ENCODE measurements around the gene CCDC85A. TPM values are rescaled to one million over a fixed set of nuclear protein-coding genes. Genes with fewer than 3 reads are reported as not detected.

Gene CCDC85A
- total RNA-seq, 1 experiment from 2014 or later = not detected

- H3K4me1 ChIP-seq = no peaks in the 10 kb centered on the region
- H3K36me3 ChIP-seq (ENCODE audit: control insufficient read depth, insufficient read depth, low read length) = no peaks in the 10 kb centered on the region
- no peaks in the 10 kb centered on the region for H3K9me3 Mint-ChIP-seq (ENCODE audit: unreplicated experiment)
- ChIA-PET POLR2A (no interaction called here), CTCF (no interaction called here)
- intact Hi-C loops (cut with micrococcal nuclease; ENCODE audit: unreplicated experiment) = no loop called here
- no peak overlapping the region for H3K4me3 ChIP-seq (ENCODE audit: low read depth, low read length)
- H3K27me3 ChIP-seq (replicated peaks; ENCODE audit: control insufficient read depth, insufficient read depth, low read length) = no peaks in the 10 kb centered on the region
- H3K4me3 Mint-ChIP-seq (ENCODE audit: unreplicated experiment) = no peak overlapping the region
- H3K4me1 Mint-ChIP-seq (ENCODE audit: low read depth, unreplicated experiment) = no peaks in the 10 kb centered on the region
- H3K9me3 ChIP-seq = no peaks in the 10 kb centered on the region
- H3K27me3 Mint-ChIP-seq (ENCODE audit: insufficient read depth, unreplicated experiment) = peaks cover 3% of the 10 kb centered on the region
- no peak for DNase-seq
- no TSS peak for BruUV-seq (replicated peaks)
- TF ChIP-seq CTCF (IDR thresholded peaks at IDR 0.05; ENCODE audit: insufficient read depth in 1 of 2, low read depth in 1 of 2, low read length in 1 of 2, severe bottlenecking in 1 of 2, unreplicated experiment in 1 of 2) = no peak
- no peak overlapping the region for H3K27ac Mint-ChIP-seq (ENCODE audit: unreplicated experiment)
- no peaks in the 10 kb centered on the region for H3K36me3 Mint-ChIP-seq (ENCODE audit: insufficient read depth, unreplicated experiment)
Measured at GRCh38 chr2:56206250-56206649, 22.5 kb downstream of the CCDC85A start.

GRCh38 chr2:56207760-56208159 lies 24.0 kb downstream of the CCDC85A start:
- no peak for TF ChIP-seq CTCF (IDR thresholded peaks at IDR 0.05; ENCODE audit: insufficient read depth in 1 of 2, low read depth in 1 of 2, low read length in 1 of 2, severe bottlenecking in 1 of 2, unreplicated experiment in 1 of 2)
- DNase-seq = no peak
- no peaks in the 10 kb centered on the region for H3K4me1 ChIP-seq
- H3K4me3 Mint-ChIP-seq (ENCODE audit: unreplicated experiment) = no peak overlapping the region
- no peaks in the 10 kb centered on the region for H3K27me3 ChIP-seq (replicated peaks; ENCODE audit: control insufficient read depth, insufficient read depth, low read length)
- no peaks in the 10 kb centered on the region for H3K4me1 Mint-ChIP-seq (ENCODE audit: low read depth, unreplicated experiment)
- CTCF ChIA-PET = no interaction called here
- H3K4me3 ChIP-seq (ENCODE audit: low read depth, low read length) = no peak overlapping the region
- no peaks in the 10 kb centered on the region for H3K9me3 ChIP-seq
- no peaks in the 10 kb centered on the region for H3K9me3 Mint-ChIP-seq (ENCODE audit: unreplicated experiment)
- POLR2A ChIA-PET = no interaction called here
- H3K27ac Mint-ChIP-seq (ENCODE audit: unreplicated experiment) = no peak overlapping the region
- no TSS peak for BruUV-seq (replicated peaks)
- intact Hi-C loops (cut with micrococcal nuclease; ENCODE audit: unreplicated experiment) = no loop called here
- peaks cover 3% of the 10 kb centered on the region for H3K27me3 Mint-ChIP-seq (ENCODE audit: insufficient read depth, unreplicated experiment)
- H3K36me3 ChIP-seq (ENCODE audit: control insufficient read depth, insufficient read depth, low read length) = no peaks in the 10 kb centered on the region
- H3K36me3 Mint-ChIP-seq (ENCODE audit: insufficient read depth, unreplicated experiment) = no peaks in the 10 kb centered on the region

- POLR2A ChIA-PET = no interaction called here
- intact Hi-C loops (cut with micrococcal nuclease; ENCODE audit: unreplicated experiment) = no loop called here
- Mint-ChIP-seq H3K36me3 (ENCODE audit: insufficient read depth, unreplicated experiment) (no peaks in the 10 kb centered on the region), H3K27ac (ENCODE audit: unreplicated experiment) (no peak overlapping the region), H3K9me3 (ENCODE audit: unreplicated experiment) (no peaks in the 10 kb centered on the region), H3K4me3 (ENCODE audit: unreplicated experiment) (no peak overlapping the region), H3K4me1 (ENCODE audit: low read depth, unreplicated experiment) (no peaks in the 10 kb centered on the region), H3K27me3 (ENCODE audit: insufficient read depth, unreplicated experiment) (peaks cover 3% of the 10 kb centered on the region)
- no peak for DNase-seq
- H3K27me3 ChIP-seq (replicated peaks; ENCODE audit: control insufficient read depth, insufficient read depth, low read length) = no peaks in the 10 kb centered on the region
- CTCF ChIA-PET = no interaction called here
- H3K4me1 ChIP-seq = no peaks in the 10 kb centered on the region
- H3K36me3 ChIP-seq (ENCODE audit: control insufficient read depth, insufficient read depth, low read length) = no peaks in the 10 kb centered on the region
- no peak overlapping the region for H3K4me3 ChIP-seq (ENCODE audit: low read depth, low read length)
- no peaks in the 10 kb centered on the region for H3K9me3 ChIP-seq
- TF ChIP-seq CTCF (IDR thresholded peaks at IDR 0.05; ENCODE audit: insufficient read depth in 1 of 2, low read depth in 1 of 2, low read length in 1 of 2, severe bottlenecking in 1 of 2, unreplicated experiment in 1 of 2) = no peak
- no TSS peak for BruUV-seq (replicated peaks)
Measured at GRCh38 chr2:56208380-56208779, 24.6 kb downstream of the CCDC85A start.
